ENCODE results near the gene CACNA1S.

Gene CACNA1S

DNA sequence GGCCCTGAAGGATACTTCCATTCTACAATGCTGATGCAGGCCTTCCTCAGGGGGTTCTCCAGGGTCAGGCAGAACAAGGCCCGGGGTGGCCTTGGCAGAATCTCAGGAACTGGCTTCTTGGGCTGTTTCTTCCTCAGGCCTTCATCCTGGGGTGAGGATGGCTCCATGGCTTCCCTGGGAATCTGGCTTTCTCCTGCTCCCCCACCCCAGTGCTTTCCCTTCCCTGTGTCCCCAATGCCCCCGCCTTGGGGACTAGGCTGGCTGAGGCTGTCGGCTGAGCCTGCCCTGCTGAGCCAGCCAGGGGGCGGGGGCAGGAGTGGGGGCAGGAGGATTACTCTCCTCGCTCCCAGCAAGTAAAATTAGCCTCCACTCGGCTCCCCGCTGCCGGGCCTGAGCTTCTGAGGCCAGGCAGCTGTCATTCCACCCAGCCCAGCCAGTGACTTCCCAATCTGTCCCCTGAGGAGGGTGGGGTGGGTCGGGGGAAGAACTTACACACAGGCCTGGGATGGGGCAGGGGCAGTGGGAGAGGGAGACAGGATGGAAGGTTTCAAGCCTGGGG is at the start of gene CACNA1S:
TSS of gene CACNA1S (minus strand) at position 254 of the 559 bp plus-strand sequence. CDS start at position 167, 87 bp downstream.
- TF ChIP-seq POLR2A (IDR thresholded peaks at IDR 0.05; ENCODE audit: low read depth, low read length), result no peak
- FAIRE-seq (no peak), DNase-seq (ENCODE audit: insufficient read length, low spot score) (no peak)

DNA sequence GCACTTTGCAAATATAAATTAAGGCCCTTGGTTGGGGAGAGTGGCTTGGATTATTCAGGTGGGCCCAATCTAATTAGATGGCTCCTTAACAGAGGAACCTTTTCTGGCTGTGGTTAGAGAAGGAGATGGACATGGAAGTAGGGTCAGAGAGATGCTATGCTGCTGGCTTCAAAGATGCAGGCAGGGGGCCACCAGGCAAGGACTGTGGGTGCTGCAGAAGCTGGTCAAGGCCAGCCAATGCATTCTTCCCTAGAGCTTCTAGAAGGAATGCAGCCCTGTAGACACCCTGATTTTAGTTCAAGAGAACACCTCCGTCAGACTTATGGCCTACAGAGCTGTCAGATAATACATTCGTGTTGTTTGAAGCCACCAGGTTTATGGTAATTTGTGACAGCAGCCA is 45.7 kb upstream of the CACNA1S start:
- DNase-seq (ENCODE audit: insufficient read length, low spot score), result no peak
- TF ChIP-seq POLR2A (IDR thresholded peaks at IDR 0.05; ENCODE audit: low read depth, low read length), result no peak
- FAIRE-seq, result no peak

DNA sequence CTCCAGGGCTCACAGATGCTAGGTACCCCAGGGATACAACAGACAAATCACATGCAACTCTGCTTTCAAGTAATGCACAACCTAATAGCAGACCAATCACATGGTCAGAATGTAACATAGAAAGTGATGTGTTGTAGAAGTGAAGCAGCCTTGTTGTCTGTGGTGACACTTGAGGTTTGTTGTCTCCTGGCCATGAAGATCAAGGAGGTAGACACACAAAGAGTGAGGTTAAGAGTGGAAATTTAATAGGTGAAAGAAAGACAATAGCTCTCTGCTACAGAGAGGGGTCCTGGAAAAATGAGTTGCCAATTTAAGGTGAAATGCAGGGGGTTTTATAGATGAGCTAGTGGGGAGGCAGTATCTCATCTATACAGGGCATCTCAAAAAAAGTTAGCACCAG is 44.6 kb upstream of the CACNA1S start:
- no peak for TF ChIP-seq POLR2A (IDR thresholded peaks at IDR 0.05; ENCODE audit: low read depth, low read length)
- DNase-seq (ENCODE audit: insufficient read length, low spot score), result no peak
- FAIRE-seq, result no peak

DNA sequence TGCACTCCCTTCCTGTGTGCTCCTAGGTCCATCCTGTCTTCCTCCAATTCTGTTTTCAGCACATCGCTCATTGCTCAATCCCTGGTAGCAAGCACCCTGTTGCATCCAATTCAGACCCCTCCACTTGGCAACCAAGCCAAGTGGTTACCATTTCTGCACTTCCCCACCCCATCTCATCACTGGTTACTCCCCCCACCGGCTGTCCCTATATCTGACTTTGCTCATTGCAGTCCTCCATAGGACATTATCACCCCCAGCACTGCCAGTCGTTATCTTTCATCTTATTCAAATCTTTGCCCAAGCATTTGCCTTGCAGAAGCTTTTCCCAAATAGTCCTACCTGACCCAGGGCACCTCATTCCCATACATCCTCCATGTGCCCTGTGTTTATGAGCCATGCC is 44.1 kb upstream of the CACNA1S start:
- TF ChIP-seq POLR2A (IDR thresholded peaks at IDR 0.05; ENCODE audit: low read depth, low read length), result no peak
- FAIRE-seq (no peak), DNase-seq (ENCODE audit: insufficient read length, low spot score) (no peak)

DNA sequence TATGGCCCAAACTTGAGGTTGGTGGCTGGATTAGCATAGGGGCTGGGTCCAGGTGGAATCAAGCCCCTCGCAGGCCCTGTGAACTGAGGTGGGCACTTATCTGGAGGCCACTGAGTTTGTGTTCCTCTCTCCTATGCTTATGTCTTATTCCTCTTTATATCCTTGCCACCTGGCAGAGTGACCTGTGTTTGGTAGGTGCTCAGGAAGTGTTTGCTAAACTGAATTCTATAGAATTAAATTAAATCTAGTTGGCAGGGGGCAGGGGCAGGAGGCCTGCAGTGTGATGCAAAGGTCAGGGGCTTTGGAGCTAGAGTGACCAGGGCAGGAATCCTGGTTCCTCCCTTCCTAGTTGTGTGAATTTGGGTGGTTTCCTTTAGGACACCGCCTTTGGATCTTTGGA is 43.1 kb upstream of the CACNA1S start:
- FAIRE-seq (no peak), DNase-seq (ENCODE audit: insufficient read length, low spot score) (no peak)
- TF ChIP-seq POLR2A (IDR thresholded peaks at IDR 0.05; ENCODE audit: low read depth, low read length), result no peak

DNA sequence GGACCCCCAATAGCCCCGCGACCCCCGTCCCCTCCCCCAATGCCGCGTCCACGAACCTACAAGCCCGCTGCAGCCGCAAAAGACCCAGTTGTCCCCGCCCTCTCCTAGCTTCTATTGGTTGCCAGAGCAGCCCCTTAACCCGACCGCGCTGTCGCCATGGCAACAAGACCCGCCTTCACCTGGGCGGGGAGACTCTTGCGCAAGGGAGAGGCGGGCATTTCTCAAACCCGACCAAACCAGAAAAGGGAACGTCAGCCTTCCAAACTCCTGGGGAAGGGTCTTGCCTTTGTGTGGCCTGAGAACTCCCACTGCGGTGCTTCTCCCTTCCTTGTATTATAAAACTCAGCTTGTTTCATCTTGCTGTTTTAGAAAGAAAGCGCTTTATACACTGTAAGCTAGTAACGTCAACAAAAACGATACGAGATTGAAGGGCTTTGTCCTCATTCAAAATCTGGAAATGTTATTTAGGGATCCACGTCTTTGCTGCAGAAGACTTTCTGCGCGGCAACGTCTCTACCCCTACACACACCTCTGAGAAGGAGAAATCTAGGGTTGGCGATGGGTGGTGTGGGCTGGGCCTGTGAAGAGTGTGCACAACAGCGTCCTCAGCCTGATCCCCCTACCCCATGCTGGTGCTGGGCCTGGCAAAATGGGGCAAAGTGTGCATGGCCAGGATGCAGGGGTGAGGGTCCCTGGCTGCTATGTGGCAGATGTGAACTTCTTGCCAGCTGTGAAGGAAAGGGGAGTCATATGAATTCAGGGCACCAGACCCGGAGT is 42.4 kb upstream of the CACNA1S start, which contains the start of gene TMEM9:
TSS of gene TMEM9 (minus strand) at position 86 of the 777 bp plus-strand sequence. CDS start 551 bp downstream, outside the sequence.
- DNase-seq (ENCODE audit: insufficient read length, low spot score) (peak; percentile 83), FAIRE-seq (no peak)
- no peak for TF ChIP-seq POLR2A (IDR thresholded peaks at IDR 0.05; ENCODE audit: low read depth, low read length)

DNA sequence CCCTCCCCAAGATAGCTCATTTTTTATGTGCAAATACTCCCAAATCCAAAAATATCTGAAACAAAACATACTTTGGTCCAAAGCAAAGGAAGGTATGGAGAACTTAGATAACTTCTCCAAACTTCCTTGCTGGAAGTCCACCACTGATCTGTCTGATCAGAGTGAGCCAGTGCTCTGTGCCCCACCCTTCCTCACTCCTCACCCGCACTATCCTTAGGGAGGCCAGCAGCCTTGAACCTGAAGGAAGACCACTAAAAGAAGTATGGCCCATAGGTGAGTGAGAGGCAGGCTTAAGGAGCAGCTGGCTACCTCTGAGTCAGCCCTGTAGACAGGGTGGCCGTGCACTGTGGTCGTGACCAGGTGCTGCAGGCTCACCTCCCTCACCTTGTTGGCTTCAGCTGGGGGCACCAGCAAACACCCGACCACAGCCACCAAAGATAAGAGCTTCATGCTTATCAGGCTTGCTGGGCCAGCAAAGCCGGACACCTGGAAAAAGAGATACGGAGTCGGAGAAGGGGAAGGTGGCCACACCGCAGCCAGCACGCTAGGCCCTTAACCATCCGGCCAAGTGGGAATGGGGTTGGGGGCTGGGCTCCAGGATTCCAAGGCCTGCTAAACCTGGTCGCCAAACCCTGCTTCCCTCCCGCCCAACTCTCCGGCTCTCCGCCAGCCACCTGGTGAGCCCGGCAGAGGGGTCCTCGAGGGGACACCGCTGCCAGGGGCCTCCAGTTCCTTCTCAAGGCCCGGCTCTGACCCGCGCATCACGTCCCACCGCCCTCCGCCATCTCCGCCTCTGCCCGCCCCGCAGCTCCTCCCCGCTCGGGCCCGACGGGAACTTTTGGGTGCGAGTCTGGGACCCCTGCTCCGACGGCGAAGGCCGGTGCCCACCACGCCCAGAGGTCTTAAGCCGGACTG is 41.5 kb upstream of the CACNA1S start:
- FAIRE-seq, result no peak
- DNase-seq (ENCODE audit: insufficient read length, low spot score), result peak; percentile 75
- TF ChIP-seq POLR2A (IDR thresholded peaks at IDR 0.05; ENCODE audit: low read depth, low read length), result peak; percentile 32; the same call in 1 of the 2 replicates

DNA sequence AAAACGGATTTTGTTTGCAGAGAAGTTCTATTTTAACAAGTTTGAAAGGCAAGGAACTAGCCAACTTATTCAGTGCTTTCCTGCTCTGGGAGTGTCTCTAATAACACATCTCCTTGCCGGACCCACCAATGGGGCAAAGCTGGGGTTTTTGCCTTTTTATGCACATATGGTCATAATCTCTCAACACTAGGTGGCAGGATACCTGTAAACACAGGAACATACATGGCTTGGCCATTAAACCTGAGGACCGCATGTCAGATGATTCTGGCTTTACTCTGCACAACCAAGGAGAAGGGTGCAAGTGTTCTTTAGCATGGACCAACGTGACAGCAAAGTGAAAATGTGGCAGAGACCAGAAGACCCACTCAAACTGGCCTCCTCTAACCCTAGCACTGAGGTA is 37.2 kb upstream of the CACNA1S start:
- TF ChIP-seq POLR2A (IDR thresholded peaks at IDR 0.05; ENCODE audit: low read depth, low read length), result no peak
- no peak for FAIRE-seq
- no peak for DNase-seq (ENCODE audit: insufficient read length, low spot score)

DNA sequence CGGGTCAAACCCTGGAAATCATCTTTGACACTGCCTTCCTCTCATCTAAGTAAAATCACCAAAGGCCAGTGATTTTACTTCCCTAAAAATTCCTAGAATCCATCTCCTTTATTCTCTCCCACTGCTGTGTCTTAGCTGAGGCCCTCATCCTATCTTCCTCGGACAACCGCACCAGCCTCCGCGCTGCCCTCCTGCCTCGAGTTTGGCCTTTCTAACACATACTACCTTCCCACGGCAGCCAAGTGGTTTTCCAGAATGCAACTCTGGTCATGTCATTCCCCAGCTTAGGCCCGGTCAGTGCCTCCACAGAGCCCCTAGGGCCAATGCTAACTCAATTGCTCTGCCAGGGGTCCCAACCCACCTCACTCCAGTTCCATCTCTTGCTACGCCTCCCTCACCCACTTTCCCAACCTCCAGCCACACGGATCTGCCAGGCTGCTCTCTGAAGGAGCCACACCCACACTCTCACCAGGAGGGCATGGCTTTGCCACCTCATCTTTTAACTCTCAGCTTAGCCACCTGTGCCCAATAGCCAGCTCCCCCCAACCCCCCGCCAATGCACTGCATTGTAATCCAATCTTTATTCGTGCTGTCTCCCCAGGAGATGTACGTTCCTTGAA is 35.3 kb upstream of the CACNA1S start:
- no peak for DNase-seq (ENCODE audit: insufficient read length, low spot score)

DNA sequence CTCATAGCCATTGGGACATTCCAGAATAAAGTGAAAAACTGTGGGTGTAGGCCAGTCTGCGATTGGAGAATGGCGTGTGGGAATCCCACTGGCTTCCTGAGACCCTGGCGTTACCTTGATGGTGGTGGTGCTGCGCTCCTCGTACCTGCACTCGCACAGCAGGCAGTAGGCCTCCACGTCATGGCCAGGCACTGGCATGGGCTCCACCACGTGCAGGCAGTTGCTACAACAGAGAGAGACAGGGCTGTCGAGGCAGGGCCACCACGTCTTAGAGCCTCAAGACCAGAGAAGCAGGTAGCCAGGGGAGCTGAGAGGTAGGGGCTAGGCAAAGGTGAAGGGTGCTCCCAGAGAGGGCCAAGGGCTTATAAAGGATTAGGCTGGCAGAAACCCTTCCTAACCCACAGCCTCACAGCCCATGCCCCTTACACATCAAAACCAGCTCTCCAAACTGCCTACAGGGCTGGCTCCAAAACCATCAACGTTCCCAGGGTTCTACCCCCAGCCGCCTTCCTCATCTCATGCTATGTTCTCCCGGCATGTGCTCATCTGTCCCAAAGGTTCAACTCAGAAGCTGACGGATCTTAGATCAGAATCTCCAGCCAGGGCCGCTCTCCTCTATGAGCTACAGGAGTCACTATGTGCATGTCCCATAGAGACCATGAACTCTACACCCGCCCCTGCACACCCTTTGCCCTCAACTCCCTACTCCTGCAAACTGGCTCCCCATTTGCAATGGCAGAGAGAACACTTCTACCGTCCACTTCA is 34.6 kb upstream of the CACNA1S start:
- DNase-seq (ENCODE audit: insufficient read length, low spot score), result no peak
- no peak for TF ChIP-seq POLR2A (IDR thresholded peaks at IDR 0.05; ENCODE audit: low read depth, low read length)
- FAIRE-seq, result no peak

More for the DNA sequence above, 35.3 kb upstream of the CACNA1S start:
- FAIRE-seq, result no peak
- TF ChIP-seq POLR2A (IDR thresholded peaks at IDR 0.05; ENCODE audit: low read depth, low read length), result no peak

DNA sequence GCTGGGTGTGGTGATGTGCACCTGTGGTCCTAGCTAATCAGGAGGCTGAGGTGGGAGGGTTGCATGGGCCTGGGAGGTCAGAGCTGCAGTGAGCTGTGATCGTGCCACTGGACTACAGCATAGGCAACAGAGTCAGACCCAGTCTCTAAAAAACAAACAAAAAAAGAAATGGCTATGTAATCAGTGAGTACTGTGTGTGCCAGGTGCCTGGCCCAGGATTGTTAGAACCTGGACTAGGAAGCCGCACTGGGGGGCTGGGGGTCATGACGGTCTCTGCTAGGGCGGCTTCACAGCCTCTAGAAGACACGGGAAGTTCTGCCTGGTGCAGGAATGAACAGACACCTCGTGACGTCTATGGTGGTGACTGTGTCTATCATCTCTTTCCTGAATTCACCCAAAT is 33.6 kb upstream of the CACNA1S start:
- FAIRE-seq (no peak), DNase-seq (ENCODE audit: insufficient read length, low spot score) (no peak)
- no peak for TF ChIP-seq POLR2A (IDR thresholded peaks at IDR 0.05; ENCODE audit: low read depth, low read length)

DNA sequence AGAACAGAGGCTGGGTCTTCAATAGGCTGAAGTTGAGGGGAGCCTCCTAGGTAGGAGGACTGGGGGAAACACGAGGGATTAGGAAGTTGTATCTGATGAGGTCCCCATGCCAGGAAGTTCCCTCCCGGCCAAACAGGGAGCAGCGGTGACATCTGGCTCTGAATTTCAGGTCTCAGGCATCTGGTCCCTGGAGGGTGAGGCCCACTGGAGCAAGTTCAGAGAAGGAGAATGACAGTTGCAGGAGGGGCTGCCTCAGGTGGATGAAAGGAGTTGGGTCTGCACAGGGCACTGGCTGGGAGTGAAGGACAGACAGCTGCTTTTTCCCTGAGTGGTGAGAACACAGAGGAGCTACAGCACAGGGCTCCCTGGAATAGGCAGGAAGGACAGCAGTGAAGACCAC is 32.9 kb upstream of the CACNA1S start:
- FAIRE-seq (no peak), DNase-seq (ENCODE audit: insufficient read length, low spot score) (no peak)
- TF ChIP-seq POLR2A (IDR thresholded peaks at IDR 0.05; ENCODE audit: low read depth, low read length), result no peak

DNA sequence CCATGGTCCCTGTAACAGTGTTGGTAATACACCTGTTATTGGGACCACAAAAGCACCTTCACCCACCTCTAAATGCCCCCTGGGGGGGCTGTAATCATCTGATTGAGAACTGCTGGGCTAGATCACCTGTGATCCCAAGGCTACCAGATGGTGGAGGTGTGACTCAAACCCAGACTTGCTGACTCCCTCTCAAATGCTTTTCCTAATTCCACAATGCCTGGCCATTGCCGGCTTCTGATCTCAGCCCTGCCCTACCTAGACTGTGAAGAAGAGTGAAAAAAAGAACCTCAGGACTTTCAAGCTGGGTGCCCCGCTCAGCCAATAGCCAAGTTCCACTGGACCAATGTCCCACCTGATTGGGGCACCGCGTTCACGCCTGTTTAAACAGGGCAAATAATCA is 32.5 kb upstream of the CACNA1S start:
- DNase-seq (ENCODE audit: insufficient read length, low spot score) (no peak), FAIRE-seq (no peak)
- no peak for TF ChIP-seq POLR2A (IDR thresholded peaks at IDR 0.05; ENCODE audit: low read depth, low read length)

All from H54 (cell line).